KMS-11 (cell line): Measurements from ENCODE around the gene MARK2.
A peak's percentile ranks its signal among the peaks of the same experiment; 100 is the strongest.

Experiments used
- H2AFZ ChIP-seq: fragments of 200-600 bp; sonication (generic); 2 replicates; pipeline ENCODE4 v1.6.1; 2016; ENCODE audit warnings: antibody characterized with exemption, mixed run types, low read depth
- H3K27ac ChIP-seq: fragments of 200-600 bp; sonication (generic); 2 replicates; pipeline ENCODE4 v1.6.1; 2016; ENCODE audit warnings: mild to moderate bottlenecking, mixed run types
- H3K27me3 ChIP-seq: fragments of 200-600 bp; sonication (generic); 2 replicates; pipeline ENCODE4 v1.6.1; 2017; ENCODE audit warnings: mild to moderate bottlenecking, low read depth, mixed run types, moderate library complexity; ENCODE audit not compliant: insufficient read depth
- H3K36me3 ChIP-seq: fragments of 200-600 bp; sonication (generic); 2 replicates; pipeline ENCODE4 v1.6.1; 2017; ENCODE audit warnings: mild to moderate bottlenecking, mixed run types; ENCODE audit not compliant: insufficient read depth
- H3K4me1 ChIP-seq: fragments of 200-600 bp; sonication (generic); 2 replicates; pipeline ENCODE4 v1.6.1; 2016; ENCODE audit warnings: mild to moderate bottlenecking, low read depth, mixed run types; ENCODE audit not compliant: poor library complexity, severe bottlenecking
- H3K4me2 ChIP-seq: fragments of 200-600 bp; sonication (generic); 2 replicates; pipeline ENCODE4 v1.7.0; 2016; ENCODE audit warnings: mild to moderate bottlenecking, mixed run types
- H3K4me3 ChIP-seq: fragments of 200-600 bp; sonication (generic); IDR thresholded peaks from 2 replicates; pipeline ENCODE4 v1.6.1; 2017; ENCODE audit warnings: low read depth, low read length, mixed read lengths; ENCODE audit not compliant: insufficient read depth
- H3K79me2 ChIP-seq: fragments of 200-600 bp; sonication (generic); 2 replicates; pipeline ENCODE4 v1.6.1; 2016; ENCODE audit warnings: low read depth, mixed run types; ENCODE audit not compliant: insufficient read depth
- H3K9ac ChIP-seq: fragments of 200-600 bp; sonication (generic); 2 replicates; pipeline ENCODE4 v1.6.1; 2016; ENCODE audit warnings: mild to moderate bottlenecking, mixed run types
- H4K20me1 ChIP-seq: fragments of 200-600 bp; sonication (generic); 2 replicates; pipeline ENCODE4 v1.6.1; 2016; ENCODE audit warnings: mild to moderate bottlenecking, mixed run types; ENCODE audit not compliant: insufficient read depth
- TF ChIP-seq, protein P1 (sequence below): fragments of 200-600 bp; sonication (generic); conservative IDR thresholded peaks from 2 replicates; pipeline ENCODE4 v1.6.1; 2017; ENCODE audit warnings: low read depth, mild to moderate bottlenecking, antibody characterized with exemption, low read length, moderate library complexity, mixed read lengths

MARK2 gene

DNA sequence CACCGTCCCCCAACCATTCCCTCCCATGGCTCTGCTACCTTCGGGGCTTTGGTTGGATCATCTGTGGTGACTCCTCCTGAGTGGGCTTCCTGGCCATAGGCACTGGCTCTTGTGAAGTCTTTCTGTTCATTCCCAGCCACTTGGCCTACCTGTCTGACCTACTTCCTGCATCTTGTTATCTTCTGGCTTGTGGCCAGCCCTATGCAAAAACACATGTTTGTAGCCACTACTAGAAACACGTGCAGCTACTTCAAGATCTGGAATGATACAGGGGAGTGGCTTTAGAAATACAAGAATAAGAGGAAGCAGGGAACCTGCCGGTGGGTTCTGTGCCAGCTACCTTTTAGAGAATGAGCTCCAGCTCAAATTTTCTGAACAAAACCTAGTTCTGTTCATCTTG, 57.2 kb downstream of the MARK2 start:
- H2AFZ ChIP-seq: no peak overlapping the region

DNA sequence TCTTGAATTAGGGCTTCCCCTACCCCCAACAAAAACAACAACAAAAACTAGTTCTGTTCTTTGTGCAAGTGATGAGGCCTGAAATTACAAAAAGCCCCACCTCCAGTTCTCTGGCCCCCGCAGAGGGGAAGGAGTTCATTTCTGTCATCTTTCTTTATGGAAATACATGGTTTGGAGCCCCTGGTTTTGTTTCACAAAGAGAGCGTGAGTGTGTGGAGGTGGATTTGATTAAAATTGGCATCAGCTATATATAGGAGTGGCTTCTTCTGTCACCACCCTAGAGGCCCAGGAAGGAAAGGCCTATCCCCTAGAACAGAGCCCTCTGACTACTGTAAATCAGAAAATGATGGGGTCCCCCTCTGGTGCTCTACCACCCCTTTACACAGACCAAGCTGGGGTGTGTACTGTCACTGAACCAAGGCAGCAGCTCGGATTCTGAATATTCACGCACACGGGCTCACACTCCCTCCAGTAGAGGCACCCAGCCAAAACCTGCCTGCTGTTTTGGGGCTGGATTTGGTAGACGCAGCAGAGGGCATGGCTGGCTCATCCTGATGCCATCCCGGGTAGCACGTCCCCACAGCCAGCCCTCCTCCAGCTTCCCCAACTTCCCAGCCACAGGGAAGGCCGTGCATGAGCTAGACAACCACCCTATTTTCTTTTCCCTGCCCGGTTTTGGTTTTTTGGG, 58.7 kb downstream of the MARK2 start:
- Histone ChIP-seq H3K9ac (no peak overlapping the region), H4K20me1 (no peaks in the 10 kb centered on the region), H3K4me2 (no peak overlapping the region), H3K4me1 (peaks cover 4% of the 10 kb centered on the region), H3K27ac (no peak overlapping the region), H2AFZ (no peak overlapping the region), H3K27me3 (no peaks in the 10 kb centered on the region), H3K79me2 (peaks cover 16% of the 10 kb centered on the region), H3K36me3 (peaks cover 4% of the 10 kb centered on the region; the same call in 1 of the 2 replicates), H3K4me3 (no peak overlapping the region)
- TF ChIP-seq, protein P1, sequence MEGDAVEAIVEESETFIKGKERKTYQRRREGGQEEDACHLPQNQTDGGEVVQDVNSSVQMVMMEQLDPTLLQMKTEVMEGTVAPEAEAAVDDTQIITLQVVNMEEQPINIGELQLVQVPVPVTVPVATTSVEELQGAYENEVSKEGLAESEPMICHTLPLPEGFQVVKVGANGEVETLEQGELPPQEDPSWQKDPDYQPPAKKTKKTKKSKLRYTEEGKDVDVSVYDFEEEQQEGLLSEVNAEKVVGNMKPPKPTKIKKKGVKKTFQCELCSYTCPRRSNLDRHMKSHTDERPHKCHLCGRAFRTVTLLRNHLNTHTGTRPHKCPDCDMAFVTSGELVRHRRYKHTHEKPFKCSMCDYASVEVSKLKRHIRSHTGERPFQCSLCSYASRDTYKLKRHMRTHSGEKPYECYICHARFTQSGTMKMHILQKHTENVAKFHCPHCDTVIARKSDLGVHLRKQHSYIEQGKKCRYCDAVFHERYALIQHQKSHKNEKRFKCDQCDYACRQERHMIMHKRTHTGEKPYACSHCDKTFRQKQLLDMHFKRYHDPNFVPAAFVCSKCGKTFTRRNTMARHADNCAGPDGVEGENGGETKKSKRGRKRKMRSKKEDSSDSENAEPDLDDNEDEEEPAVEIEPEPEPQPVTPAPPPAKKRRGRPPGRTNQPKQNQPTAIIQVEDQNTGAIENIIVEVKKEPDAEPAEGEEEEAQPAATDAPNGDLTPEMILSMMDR: no peak

More for the DNA sequence above, 57.2 kb downstream of the MARK2 start:
- Histone ChIP-seq H3K4me1 (peaks cover 19% of the 10 kb centered on the region), H3K36me3 (peaks cover 4% of the 10 kb centered on the region; the same call in 1 of the 2 replicates), H3K9ac (no peak overlapping the region), H3K4me3 (no peak overlapping the region), H3K4me2 (no peak overlapping the region), H3K27me3 (no peaks in the 10 kb centered on the region), H3K27ac (no peak overlapping the region), H3K79me2 (peaks cover 16% of the 10 kb centered on the region), H4K20me1 (0 out of 2 replicates have a peak, but pooled peaks cover 9% of the 10 kb centered on the region)
- TF ChIP-seq, protein P1: no peak

DNA sequence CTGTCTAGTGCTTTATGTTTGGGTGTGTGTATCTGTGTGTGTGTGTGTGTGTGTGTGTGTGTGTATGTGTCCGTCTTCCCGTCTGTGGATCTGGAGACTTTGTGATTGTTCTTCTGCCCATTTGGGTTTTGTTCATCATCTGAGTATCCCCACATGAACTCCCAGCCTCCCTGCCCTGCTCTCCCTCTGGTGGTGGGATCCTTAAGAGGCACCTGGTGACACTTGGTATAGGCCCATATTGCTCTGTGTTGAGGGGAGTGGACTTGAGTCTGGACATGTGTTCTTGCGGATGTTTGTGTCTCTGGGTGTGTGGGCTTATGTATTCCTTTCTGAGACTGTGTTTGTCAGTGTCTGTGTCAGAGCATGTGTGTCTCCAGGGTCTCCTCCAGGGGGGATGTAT, 62.8 kb downstream of the MARK2 start:
- no peak overlapping the region for H2AFZ ChIP-seq
- no peaks in the 10 kb centered on the region for H4K20me1 ChIP-seq
- TF ChIP-seq, protein P1: peak; percentile 40
- H3K27ac ChIP-seq: no peak overlapping the region
- H3K4me1 ChIP-seq: no peaks in the 10 kb centered on the region
- no peaks in the 10 kb centered on the region for H3K27me3 ChIP-seq
- no peak overlapping the region for H3K4me2 ChIP-seq
- no peak overlapping the region for H3K9ac ChIP-seq
- no peaks in the 10 kb centered on the region; the same call in 1 of the 2 replicates for H3K36me3 ChIP-seq
- no peaks in the 10 kb centered on the region for H3K79me2 ChIP-seq
- no peak overlapping the region for H3K4me3 ChIP-seq

DNA sequence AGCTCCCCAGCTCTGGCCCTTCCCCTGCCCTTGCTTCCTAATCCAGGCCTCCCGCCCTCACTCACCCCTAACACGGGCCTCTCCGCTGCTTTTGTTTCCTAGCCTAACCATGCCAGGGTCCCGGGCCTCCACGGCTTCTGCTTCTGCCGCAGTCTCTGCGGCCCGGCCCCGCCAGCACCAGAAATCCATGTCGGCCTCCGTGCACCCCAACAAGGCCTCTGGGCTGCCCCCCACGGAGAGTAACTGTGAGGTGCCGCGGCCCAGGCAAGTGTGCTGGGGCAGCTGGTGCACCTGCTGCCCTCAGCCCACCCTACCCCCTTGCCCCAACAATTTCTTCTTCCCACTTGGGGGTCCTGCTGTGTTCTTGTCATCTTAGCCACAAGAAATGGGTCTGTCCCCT, 65.0 kb downstream of the MARK2 start:
- H3K36me3 ChIP-seq: no peaks in the 10 kb centered on the region; the same call in 1 of the 2 replicates
- no peak overlapping the region for H3K4me2 ChIP-seq
- H2AFZ ChIP-seq: no peak overlapping the region
- H3K4me1 ChIP-seq: no peaks in the 10 kb centered on the region
- TF ChIP-seq, protein P1: no peak
- no peaks in the 10 kb centered on the region for H4K20me1 ChIP-seq
- H3K27ac ChIP-seq: no peak overlapping the region
- H3K4me3 ChIP-seq: no peak overlapping the region
- H3K27me3 ChIP-seq: no peaks in the 10 kb centered on the region
- H3K9ac ChIP-seq: no peak overlapping the region
- H3K79me2 ChIP-seq: no peaks in the 10 kb centered on the region
